Activated T-helper 1 cell treated with Interleukin-2 at 50 U/mL for 16 hours (primary cell): ENCODE measurements around the gene PARVA.
"Not testable (repeated sequence)": the region's sequence is repeated elsewhere in the genome, so short reads cannot be mapped to it uniquely, and the experiment has no call there.

Experiments
- DNase-seq: peaks from one replicate; pipeline ENCODE4 v3.0.0-alpha.2; 2020; ENCODE audit warnings: low read depth

PARVA gene

GRCh38 chr11:12377106-12377823 is at the start of gene PARVA:
Gene PARVA (plus strand): TSS chr11:12377571. CDS start chr11:12377648, 77 bp downstream.
- no peak for DNase-seq

GRCh38 chr11:12329169-12329568 is 48.2 kb upstream of the PARVA start:
- no peak for DNase-seq

DNA sequence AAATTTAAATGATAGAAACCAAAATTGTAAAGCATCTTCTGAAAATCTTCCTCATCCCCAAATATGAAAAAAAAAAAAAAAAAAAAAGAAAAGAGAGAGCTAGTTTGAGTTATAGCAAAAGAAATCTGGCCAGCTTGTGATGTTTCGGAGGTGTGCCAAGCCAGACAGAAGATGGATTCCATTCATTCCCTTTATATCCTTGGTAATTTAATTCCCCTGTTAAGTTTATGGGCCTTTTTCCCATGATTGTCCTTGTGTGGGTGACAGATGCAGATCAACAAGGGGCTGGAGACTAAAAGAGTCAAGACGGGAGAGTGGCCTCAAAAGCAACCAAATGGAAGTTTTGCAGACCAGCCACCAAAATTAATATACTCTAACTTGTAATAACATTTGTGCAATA is 47.6 kb upstream of the PARVA start:
- no peak for DNase-seq

DNA sequence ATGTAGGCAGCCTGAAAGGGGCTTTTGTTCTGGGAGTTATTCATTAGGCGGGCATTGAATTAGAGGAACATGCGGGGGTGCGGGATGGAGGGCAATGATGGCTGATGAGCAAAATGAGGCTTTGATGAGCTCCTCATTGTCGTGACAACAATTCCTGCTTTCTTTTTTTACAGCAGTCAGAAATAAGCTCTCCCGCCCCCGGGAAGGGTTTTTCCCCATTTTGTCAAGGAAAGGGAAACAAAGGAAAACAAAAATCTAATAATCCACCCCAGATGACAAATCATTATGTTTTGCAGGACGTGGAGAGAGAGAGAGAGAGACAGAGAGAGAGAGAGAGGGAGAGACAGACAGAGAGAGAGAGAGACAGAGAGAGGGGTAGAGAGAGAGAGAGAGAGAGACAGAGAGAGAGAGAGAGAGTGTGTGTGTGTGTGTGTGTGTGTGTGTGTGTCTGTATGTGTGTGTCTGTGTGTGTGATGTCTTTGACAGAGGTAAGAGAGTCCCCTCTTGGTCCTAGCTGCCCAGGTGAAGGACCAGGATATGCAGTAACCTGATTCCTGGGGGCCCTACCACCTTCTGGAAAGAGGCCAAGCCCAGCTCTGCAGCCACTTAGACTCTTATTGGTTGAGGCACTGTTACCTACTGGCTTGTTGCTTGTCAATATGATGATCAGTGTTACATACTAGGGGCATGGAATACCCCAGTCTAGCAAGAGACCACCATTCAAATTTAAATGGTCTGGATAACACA is 46.7 kb upstream of the PARVA start:
- DNase-seq = no peak

- peak; percentile 39 for DNase-seq
Observed at GRCh38 chr11:12331239-12331874, 46.0 kb upstream of the PARVA start.

- no peak for DNase-seq
Observed at GRCh38 chr11:12343526-12343925, 33.8 kb upstream of the PARVA start.

- no peak for DNase-seq
Observed at GRCh38 chr11:12353534-12353933, 23.8 kb upstream of the PARVA start.

DNA sequence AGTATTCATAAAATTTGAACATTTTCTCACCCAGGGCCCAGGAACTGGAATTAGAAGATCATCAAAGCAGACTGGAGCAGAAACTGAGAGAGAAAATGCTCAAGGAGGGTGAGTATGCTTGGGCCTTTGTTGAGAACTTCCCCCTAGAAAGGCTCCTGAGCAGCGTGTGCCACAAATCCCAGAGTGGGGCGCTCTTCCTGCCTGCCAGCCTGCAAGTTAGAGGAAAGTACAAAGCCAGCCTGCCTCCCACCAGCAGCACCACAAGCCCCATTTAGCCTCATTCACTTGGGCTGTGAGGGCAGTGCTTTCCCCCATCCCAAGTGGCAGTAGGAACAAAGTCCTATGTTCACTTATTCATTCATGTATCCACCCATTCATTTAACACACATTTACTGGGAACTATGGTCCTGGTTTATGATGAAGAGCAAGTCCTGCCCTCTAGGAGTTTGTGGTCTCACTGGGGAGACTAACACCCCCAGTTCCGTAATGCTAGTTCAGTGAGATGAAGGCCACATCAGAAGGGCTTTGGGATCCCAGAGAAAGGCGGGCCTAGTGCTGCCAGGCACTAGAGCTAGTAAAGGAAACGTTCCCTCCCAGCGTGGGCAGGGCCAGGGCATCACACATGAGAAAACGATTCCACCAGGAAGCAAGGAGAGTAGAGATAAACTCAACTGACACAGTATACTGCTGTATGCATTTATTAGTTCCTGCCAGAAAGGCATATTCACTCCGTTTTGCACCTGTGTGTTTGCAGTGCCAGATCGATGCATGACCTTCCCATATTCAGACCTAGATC is 22.4 kb upstream of the PARVA start:
- DNase-seq = no peak

GRCh38 chr11:12356944-12357655 is 20.3 kb upstream of the PARVA start:
- no peak for DNase-seq

GRCh38 chr11:12357697-12358096 is 19.7 kb upstream of the PARVA start:
- not testable (repeated sequence) for DNase-seq

DNA sequence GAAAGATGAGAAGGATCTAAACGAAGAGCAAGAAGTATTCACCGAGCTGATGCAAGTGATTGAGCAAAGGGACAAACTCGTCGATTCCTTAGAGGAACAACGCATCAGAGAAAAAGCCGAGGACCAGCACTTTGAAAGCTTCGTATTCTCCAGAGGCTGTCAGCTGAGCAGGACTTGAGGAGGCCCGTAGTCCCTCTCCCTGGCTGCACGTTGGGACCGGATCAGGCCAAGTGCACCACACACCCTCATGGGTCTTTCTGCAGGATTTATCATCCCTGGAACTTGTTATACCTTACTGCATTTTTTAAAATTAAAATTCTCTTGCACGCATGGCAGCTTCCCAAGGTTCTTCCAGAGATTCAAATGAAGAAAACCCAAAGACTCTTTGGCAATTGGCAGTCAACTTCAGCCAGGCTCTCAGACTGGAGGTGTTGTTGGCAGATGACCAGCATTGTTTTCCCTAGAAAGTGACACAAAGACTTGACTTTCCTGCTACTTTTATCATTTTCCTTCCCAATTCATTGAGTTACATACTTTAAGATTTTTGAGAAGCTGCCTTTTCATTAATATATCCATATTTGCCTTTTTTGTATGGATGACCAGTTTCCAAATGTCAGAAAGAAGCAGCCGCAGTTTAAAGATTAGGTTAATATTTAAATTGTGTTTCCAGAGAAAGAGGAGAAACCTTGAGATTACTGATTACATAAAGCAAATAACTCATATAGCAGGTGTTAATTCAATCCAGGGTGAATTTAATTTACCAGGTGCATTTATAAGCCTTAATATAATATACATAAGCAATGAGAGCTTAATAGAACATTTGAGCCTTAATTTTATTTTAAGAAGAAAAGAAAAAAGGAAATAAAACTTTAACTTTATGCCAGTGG is 18.8 kb upstream of the PARVA start:
- DNase-seq = no peak

- no peak for DNase-seq
Observed at GRCh38 chr11:12359761-12360160, 17.6 kb upstream of the PARVA start.

GRCh38 chr11:12361682-12362081 is 15.7 kb upstream of the PARVA start:
- DNase-seq = no peak

DNA sequence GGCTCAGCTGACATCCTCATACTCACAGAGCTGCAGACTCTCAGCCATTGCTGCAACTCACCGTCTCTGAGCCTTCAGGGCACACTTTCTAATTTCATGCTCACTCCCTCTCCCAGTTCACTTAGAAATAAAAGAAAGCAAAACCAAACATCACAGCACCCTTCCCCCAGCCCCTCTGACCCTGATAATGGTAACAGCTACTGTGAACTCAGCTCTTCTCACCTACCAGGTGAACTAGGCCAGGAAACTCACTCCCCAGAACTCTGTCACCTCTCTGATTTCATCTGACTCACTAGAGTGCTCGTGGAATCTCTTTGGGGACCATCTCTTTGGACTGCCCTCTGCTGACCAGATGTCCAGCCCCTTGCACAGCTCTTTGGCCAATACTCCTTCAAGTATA is 14.5 kb upstream of the PARVA start:
- DNase-seq = no peak

DNA sequence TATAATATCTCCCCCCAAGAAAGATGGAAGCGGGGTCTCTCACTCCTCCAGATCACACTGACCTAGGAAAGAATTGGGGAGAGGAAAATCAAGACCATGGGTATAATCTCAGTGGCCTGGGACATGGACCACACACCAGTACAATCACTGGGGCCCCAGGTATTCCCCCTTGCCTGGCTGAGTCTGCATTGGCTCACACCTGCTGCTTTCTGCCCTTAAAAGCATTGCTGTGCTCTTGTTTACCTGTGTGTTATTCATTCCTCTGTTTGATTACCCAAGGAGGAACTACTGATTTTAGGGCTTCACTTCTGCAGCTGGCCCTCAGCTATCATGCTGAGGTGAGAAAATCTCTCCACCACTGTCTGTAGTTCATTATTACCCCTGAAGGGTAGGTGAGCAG is 14.0 kb upstream of the PARVA start:
- DNase-seq = no peak

GRCh38 chr11:12365965-12366575 is 11.3 kb upstream of the PARVA start:
- DNase-seq = peak; percentile 59

GRCh38 chr11:12367057-12367456 is 10.3 kb upstream of the PARVA start:
- not testable (repeated sequence) for DNase-seq

- DNase-seq = no peak
Observed at GRCh38 chr11:12372111-12372510, 5.3 kb upstream of the PARVA start.

- DNase-seq = no peak
Observed at GRCh38 chr11:12375720-12376119, 1.7 kb upstream of the PARVA start.
